WTC11 (cell line): Measurements from ENCODE around the gene CSRNP3. TPM values are rescaled to one million over a fixed set of nuclear protein-coding genes. Genes with fewer than 3 reads are reported as not detected.

Experiments used
- ATAC-seq: fragments of 200-7000 bp; cut with Tn5 transposase; 2 replicates; pipeline ENCODE4 v1.10.0; 2021; ENCODE audit warnings: mild to moderate bottlenecking, moderate library complexity
- CTCF ChIA-PET: fragments of 300-600 bp; sonication (Branson Sonifier 250); formaldehyde crosslinking; loops from one replicate; lab custom pipeline; 2021; ENCODE audit warnings: antibody characterized with exemption; lab: Charles Lee
- POLR2A ChIA-PET: fragments of 350-600 bp; sonication (Branson Sonifier 250); formaldehyde crosslinking; loops from one replicate; lab custom pipeline; 2021; ENCODE audit warnings: antibody characterized with exemption; lab: Charles Lee
- DNase-seq: peaks from one replicate; pipeline ENCODE4 v3.0.0; 2021; ENCODE audit warnings: low spot score
- H3K27ac Mint-ChIP-seq: 2 replicates; pipeline ENCODE4 v1.8.0; 2021; ENCODE audit warnings: mixed read lengths
- H3K27me3 Mint-ChIP-seq: 2 replicates; pipeline ENCODE4 v1.8.0; 2021; ENCODE audit warnings: low read depth, mild to moderate bottlenecking, moderate library complexity, mixed read lengths
- H3K36me3 Mint-ChIP-seq: 2 replicates; pipeline ENCODE4 v1.8.0; 2021; ENCODE audit warnings: mixed read lengths
- H3K4me1 Mint-ChIP-seq: 2 replicates; pipeline ENCODE4 v1.8.0; 2022; ENCODE audit warnings: mixed read lengths
- H3K4me3 Mint-ChIP-seq: 2 replicates; pipeline ENCODE4 v1.8.0; 2021; ENCODE audit warnings: mild to moderate bottlenecking, moderate library complexity, mixed read lengths
- H3K9me3 Mint-ChIP-seq: 2 replicates; pipeline ENCODE4 v1.8.0; 2021; ENCODE audit warnings: mixed read lengths
- CDX4 ChIP-seq: fragments of 250-450 bp; sonication (Bioruptor Pico); IDR thresholded peaks from 2 replicates; pipeline ENCODE4 v1.9.0; 2021; ENCODE audit warnings: moderate library complexity, mild to moderate bottlenecking, inconsistent platforms, borderline replicate concordance
- CREM ChIP-seq: sonication (generic); formaldehyde crosslinking; IDR thresholded peaks from 2 replicates; pipeline ENCODE4 v1.8.1; 2022; ENCODE audit warnings: mild to moderate bottlenecking, missing genetic modification reagents, moderate library complexity
- ESRRA ChIP-seq: sonication (generic); formaldehyde crosslinking; IDR thresholded peaks from 2 replicates; pipeline ENCODE4 v1.8.1; 2022; ENCODE audit warnings: mild to moderate bottlenecking, missing genetic modification reagents, borderline replicate concordance
- ETV6 ChIP-seq: sonication (generic); formaldehyde crosslinking; IDR thresholded peaks from 2 replicates; pipeline ENCODE4 v1.8.1; 2022; ENCODE audit warnings: mild to moderate bottlenecking, missing genetic modification reagents
- FOXJ3 ChIP-seq: sonication (generic); formaldehyde crosslinking; IDR thresholded peaks from 2 replicates; pipeline ENCODE4 v1.9.0; 2021; ENCODE audit warnings: missing genetic modification reagents, mild to moderate bottlenecking, borderline replicate concordance
- SMAD3 ChIP-seq: sonication (generic); formaldehyde crosslinking; IDR thresholded peaks from 2 replicates; pipeline ENCODE4 v1.8.0; 2022; ENCODE audit warnings: missing genetic modification reagents, mild to moderate bottlenecking, borderline replicate concordance
- TEAD1 ChIP-seq: sonication (generic); formaldehyde crosslinking; IDR thresholded peaks from 2 replicates; pipeline ENCODE4 v1.8.0; 2022; ENCODE audit warnings: mild to moderate bottlenecking, missing genetic modification reagents
- ZNF281 ChIP-seq: sonication (generic); formaldehyde crosslinking; IDR thresholded peaks from 2 replicates; pipeline ENCODE4 v1.8.0; 2023; ENCODE audit warnings: mild to moderate bottlenecking, missing genetic modification reagents
- ZNF416 ChIP-seq: fragments of 250-450 bp; sonication (Bioruptor Pico); IDR thresholded peaks from 2 replicates; pipeline ENCODE4 v1.9.0; 2021; ENCODE audit warnings: mild to moderate bottlenecking, inconsistent platforms
- total RNA-seq: library from RNA; stranded (reverse); gene quantifications from 3 replicates; pipeline ENCODE4 v1.2.3, GENCODE V29; 2021
- TF ChIP-seq, protein P1 (sequence below): fragments of 250-450 bp; sonication (Bioruptor Pico); IDR thresholded peaks from 2 replicates; pipeline ENCODE4 v1.9.0; 2021; ENCODE audit warnings: mild to moderate bottlenecking
- TF ChIP-seq, protein P2 (sequence below): sonication (generic); formaldehyde crosslinking; IDR thresholded peaks from 2 replicates; pipeline ENCODE4 v1.8.1; 2022; ENCODE audit warnings: low read depth, missing genetic modification reagents, borderline replicate concordance
- TF ChIP-seq, protein P3 (sequence below): sonication (generic); formaldehyde crosslinking; IDR thresholded peaks from 2 replicates; pipeline ENCODE4 v1.8.1; 2023; ENCODE audit warnings: mild to moderate bottlenecking, missing genetic modification reagents, moderate library complexity

CSRNP3 gene
- total RNA-seq, 1 experiment from 2014 or later = 7.3 TPM

- TF ChIP-seq, protein P1, sequence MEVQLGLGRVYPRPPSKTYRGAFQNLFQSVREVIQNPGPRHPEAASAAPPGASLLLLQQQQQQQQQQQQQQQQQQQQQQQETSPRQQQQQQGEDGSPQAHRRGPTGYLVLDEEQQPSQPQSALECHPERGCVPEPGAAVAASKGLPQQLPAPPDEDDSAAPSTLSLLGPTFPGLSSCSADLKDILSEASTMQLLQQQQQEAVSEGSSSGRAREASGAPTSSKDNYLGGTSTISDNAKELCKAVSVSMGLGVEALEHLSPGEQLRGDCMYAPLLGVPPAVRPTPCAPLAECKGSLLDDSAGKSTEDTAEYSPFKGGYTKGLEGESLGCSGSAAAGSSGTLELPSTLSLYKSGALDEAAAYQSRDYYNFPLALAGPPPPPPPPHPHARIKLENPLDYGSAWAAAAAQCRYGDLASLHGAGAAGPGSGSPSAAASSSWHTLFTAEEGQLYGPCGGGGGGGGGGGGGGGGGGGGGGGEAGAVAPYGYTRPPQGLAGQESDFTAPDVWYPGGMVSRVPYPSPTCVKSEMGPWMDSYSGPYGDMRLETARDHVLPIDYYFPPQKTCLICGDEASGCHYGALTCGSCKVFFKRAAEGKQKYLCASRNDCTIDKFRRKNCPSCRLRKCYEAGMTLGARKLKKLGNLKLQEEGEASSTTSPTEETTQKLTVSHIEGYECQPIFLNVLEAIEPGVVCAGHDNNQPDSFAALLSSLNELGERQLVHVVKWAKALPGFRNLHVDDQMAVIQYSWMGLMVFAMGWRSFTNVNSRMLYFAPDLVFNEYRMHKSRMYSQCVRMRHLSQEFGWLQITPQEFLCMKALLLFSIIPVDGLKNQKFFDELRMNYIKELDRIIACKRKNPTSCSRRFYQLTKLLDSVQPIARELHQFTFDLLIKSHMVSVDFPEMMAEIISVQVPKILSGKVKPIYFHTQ (CRISPR knock-in tag) = no peak
- TF ChIP-seq ESRRA = no peak
- no peak for TF ChIP-seq CREM
- TF ChIP-seq CDX4 = no peak
Observed at GRCh38 chr2:165434865-165435496, 34.5 kb upstream of the CSRNP3 start (continued).

- ATAC-seq = no peak
- no peak overlapping the region for H3K27ac Mint-ChIP-seq
- TF ChIP-seq, protein P2, sequence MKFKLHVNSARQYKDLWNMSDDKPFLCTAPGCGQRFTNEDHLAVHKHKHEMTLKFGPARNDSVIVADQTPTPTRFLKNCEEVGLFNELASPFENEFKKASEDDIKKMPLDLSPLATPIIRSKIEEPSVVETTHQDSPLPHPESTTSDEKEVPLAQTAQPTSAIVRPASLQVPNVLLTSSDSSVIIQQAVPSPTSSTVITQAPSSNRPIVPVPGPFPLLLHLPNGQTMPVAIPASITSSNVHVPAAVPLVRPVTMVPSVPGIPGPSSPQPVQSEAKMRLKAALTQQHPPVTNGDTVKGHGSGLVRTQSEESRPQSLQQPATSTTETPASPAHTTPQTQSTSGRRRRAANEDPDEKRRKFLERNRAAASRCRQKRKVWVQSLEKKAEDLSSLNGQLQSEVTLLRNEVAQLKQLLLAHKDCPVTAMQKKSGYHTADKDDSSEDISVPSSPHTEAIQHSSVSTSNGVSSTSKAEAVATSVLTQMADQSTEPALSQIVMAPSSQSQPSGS (CRISPR knock-in tag) = no peak
- TF ChIP-seq FOXJ3 (CRISPR knock-in tag) (no peak), SMAD3 (CRISPR knock-in tag) (no peak), TEAD1 (CRISPR knock-in tag) (no peak), ETV6 (CRISPR knock-in tag) (no peak)
- TF ChIP-seq, all 79 proteins: peak for 0
- POLR2A ChIA-PET = no interaction called here
- Mint-ChIP-seq H3K4me1 (peaks cover 49% of the 10 kb centered on the region), H3K4me3 (no peak overlapping the region), H3K27me3 (no peaks in the 10 kb centered on the region), H3K36me3 (no peaks in the 10 kb centered on the region; the same call in 1 of the 2 replicates), H3K9me3 (no peaks in the 10 kb centered on the region)
- CTCF ChIA-PET = interaction anchor here (2.1 kb wide), 1 partner anchor 343 kb away, joined by 8 read pairs; no protein-coding TSS in a partner anchor
- no peak for DNase-seq
Observed at GRCh38 chr2:165435611-165436010, 33.9 kb upstream of the CSRNP3 start.

- CTCF ChIA-PET = interaction anchor here (0.8 to 1.1 kb wide), 3 partner anchors 9 to 438 kb away, joined by 3 to 5 read pairs (median 4); partner anchors contain the start of gene CSRNP3
Observed at GRCh38 chr2:165436559-165436958, 32.9 kb upstream of the CSRNP3 start.

More at GRCh38 chr2:165436559-165436958, 32.9 kb upstream of the CSRNP3 start:
- no peaks in the 10 kb centered on the region for H3K27me3 Mint-ChIP-seq
- H3K9me3 Mint-ChIP-seq = no peaks in the 10 kb centered on the region
- ATAC-seq (no peak), DNase-seq (no peak)
- TF ChIP-seq ZNF281 (no peak), ZNF416 (CRISPR knock-in tag) (no peak)
- TF ChIP-seq, protein P2 (CRISPR knock-in tag) = no peak
- TF ChIP-seq, protein P3, sequence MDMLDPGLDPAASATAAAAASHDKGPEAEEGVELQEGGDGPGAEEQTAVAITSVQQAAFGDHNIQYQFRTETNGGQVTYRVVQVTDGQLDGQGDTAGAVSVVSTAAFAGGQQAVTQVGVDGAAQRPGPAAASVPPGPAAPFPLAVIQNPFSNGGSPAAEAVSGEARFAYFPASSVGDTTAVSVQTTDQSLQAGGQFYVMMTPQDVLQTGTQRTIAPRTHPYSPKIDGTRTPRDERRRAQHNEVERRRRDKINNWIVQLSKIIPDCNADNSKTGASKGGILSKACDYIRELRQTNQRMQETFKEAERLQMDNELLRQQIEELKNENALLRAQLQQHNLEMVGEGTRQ (CRISPR knock-in tag) = no peak
- no peak overlapping the region; the same call in 1 of the 2 replicates for H3K27ac Mint-ChIP-seq
- H3K4me1 Mint-ChIP-seq = peaks cover 49% of the 10 kb centered on the region
- no peaks in the 10 kb centered on the region; the same call in 1 of the 2 replicates for H3K36me3 Mint-ChIP-seq
- no peak overlapping the region for H3K4me3 Mint-ChIP-seq
- POLR2A ChIA-PET = no interaction called here
